SK-N-SH treated with all-trans-retinoic acid at 6 μM for 48 hours (cell line): Measurements from ENCODE around the gene SRP54.

ENCODE experiments used
- ATAC-seq: fragments of 200-7000 bp; cut with Tn5 transposase; 3 replicates; pipeline ENCODE4 v1.9.1; 2020; ENCODE audit warnings: mild to moderate bottlenecking, moderate library complexity
- ARNTL ChIP-seq: fragments of 450-650 bp; formaldehyde crosslinking; IDR thresholded peaks from 2 replicates; pipeline ENCODE4 v1.5.0; 2020; ENCODE audit warnings: low read depth, mild to moderate bottlenecking, moderate library complexity, borderline replicate concordance
- BACH2 ChIP-seq: fragments of 250-450 bp; sonication (Bioruptor Pico); IDR thresholded peaks from 2 replicates; pipeline ENCODE4 v1.9.0; 2021; ENCODE audit warnings: mild to moderate bottlenecking, borderline replicate concordance
- CREB5 ChIP-seq: fragments of 250-450 bp; sonication (Bioruptor Pico); IDR thresholded peaks from 2 replicates; pipeline ENCODE4 v1.5.1; 2020; ENCODE audit warnings: low read depth, mild to moderate bottlenecking, moderate library complexity
- CSDC2 ChIP-seq: fragments of 250-450 bp; sonication (Bioruptor Pico); IDR thresholded peaks from 2 replicates; pipeline ENCODE4 v1.5.0; 2020; ENCODE audit warnings: mild to moderate bottlenecking, moderate library complexity
- CSRNP3 ChIP-seq: fragments of 250-450 bp; sonication (Bioruptor Pico); IDR thresholded peaks from 2 replicates; pipeline ENCODE4 v1.5.1; 2021; ENCODE audit warnings: mild to moderate bottlenecking, moderate library complexity
- GLIS3 ChIP-seq: fragments of 250-450 bp; sonication (Bioruptor Pico); IDR thresholded peaks from 2 replicates; pipeline ENCODE4 v1.5.0; 2020; ENCODE audit warnings: mild to moderate bottlenecking, moderate library complexity
- ISL1 ChIP-seq: fragments of 250-450 bp; sonication (Bioruptor Pico); IDR thresholded peaks from 2 replicates; pipeline ENCODE4 v2.1.2; 2022; ENCODE audit warnings: mild to moderate bottlenecking, moderate library complexity
- OSR1 ChIP-seq: fragments of 250-450 bp; sonication (Bioruptor Pico); IDR thresholded peaks from 2 replicates; pipeline ENCODE4 v1.8.0; 2022; ENCODE audit warnings: moderate library complexity, mild to moderate bottlenecking, inconsistent platforms
- RARB ChIP-seq: fragments of 250-450 bp; sonication (Bioruptor Pico); IDR thresholded peaks from 2 replicates; pipeline ENCODE4 v1.8.0; 2021; ENCODE audit warnings: mild to moderate bottlenecking, moderate library complexity
- SNAI2 ChIP-seq: fragments of 250-450 bp; sonication (Bioruptor Pico); IDR thresholded peaks from 2 replicates; pipeline ENCODE4 v1.5.0; 2020; ENCODE audit warnings: mild to moderate bottlenecking, moderate library complexity
- TCF4 ChIP-seq: fragments of 250-450 bp; sonication (Bioruptor Pico); IDR thresholded peaks from 2 replicates; pipeline ENCODE4 v1.8.0; 2021; ENCODE audit warnings: mild to moderate bottlenecking, moderate library complexity, borderline replicate concordance
- ZC3H10 ChIP-seq: fragments of 250-450 bp; sonication (Bioruptor Pico); IDR thresholded peaks from 2 replicates; pipeline ENCODE4 v1.5.1; 2021; ENCODE audit warnings: mild to moderate bottlenecking, moderate library complexity
- ZFP3 ChIP-seq: fragments of 250-450 bp; sonication (Bioruptor Pico); IDR thresholded peaks from 2 replicates; pipeline ENCODE4 v1.5.0; 2020; ENCODE audit warnings: mild to moderate bottlenecking, moderate library complexity
- ZNF565 ChIP-seq: fragments of 450-650 bp; formaldehyde crosslinking; conservative IDR thresholded peaks from 2 replicates; pipeline ENCODE4 v1.5.0; 2020; ENCODE audit warnings: low read depth, mild to moderate bottlenecking, moderate library complexity
- ZNF70 ChIP-seq: fragments of 450-650 bp; formaldehyde crosslinking; IDR thresholded peaks from 2 replicates; pipeline ENCODE4 v1.5.0; 2020; ENCODE audit warnings: mild to moderate bottlenecking, moderate library complexity
- ZNF8 ChIP-seq: fragments of 450-650 bp; formaldehyde crosslinking; IDR thresholded peaks from 2 replicates; pipeline ENCODE4 v1.5.0; 2020; ENCODE audit warnings: mild to moderate bottlenecking, moderate library complexity
- TF ChIP-seq, protein P1 (sequence below): fragments of 250-450 bp; sonication (Bioruptor Pico); IDR thresholded peaks from 2 replicates; pipeline ENCODE4 v1.5.0; 2020; ENCODE audit warnings: mild to moderate bottlenecking, moderate library complexity
- TF ChIP-seq, protein P2 (sequence below): fragments of 250-450 bp; sonication (Bioruptor Pico); IDR thresholded peaks from 2 replicates; pipeline ENCODE4 v1.8.0; 2020; ENCODE audit warnings: mild to moderate bottlenecking, moderate library complexity, borderline replicate concordance
- TF ChIP-seq, protein P3 (sequence below): fragments of 250-450 bp; sonication (Bioruptor Pico); IDR thresholded peaks from 2 replicates; pipeline ENCODE4 v1.8.0; 2021; ENCODE audit warnings: low read depth, mild to moderate bottlenecking, moderate library complexity, borderline replicate concordance

The SRP54 gene

GRCh38 chr14:34937442-34937841, 45.4 kb upstream of the SRP54 start:
- ATAC-seq: no peak
- TF ChIP-seq CREB5 (CRISPR knock-in tag) (no peak), CSRNP3 (CRISPR knock-in tag) (no peak), CSDC2 (no peak), BACH2 (CRISPR knock-in tag) (no peak), ZNF565 (CRISPR knock-in tag) (no peak), OSR1 (no peak), ARNTL (no peak)
- TF ChIP-seq, protein P1, sequence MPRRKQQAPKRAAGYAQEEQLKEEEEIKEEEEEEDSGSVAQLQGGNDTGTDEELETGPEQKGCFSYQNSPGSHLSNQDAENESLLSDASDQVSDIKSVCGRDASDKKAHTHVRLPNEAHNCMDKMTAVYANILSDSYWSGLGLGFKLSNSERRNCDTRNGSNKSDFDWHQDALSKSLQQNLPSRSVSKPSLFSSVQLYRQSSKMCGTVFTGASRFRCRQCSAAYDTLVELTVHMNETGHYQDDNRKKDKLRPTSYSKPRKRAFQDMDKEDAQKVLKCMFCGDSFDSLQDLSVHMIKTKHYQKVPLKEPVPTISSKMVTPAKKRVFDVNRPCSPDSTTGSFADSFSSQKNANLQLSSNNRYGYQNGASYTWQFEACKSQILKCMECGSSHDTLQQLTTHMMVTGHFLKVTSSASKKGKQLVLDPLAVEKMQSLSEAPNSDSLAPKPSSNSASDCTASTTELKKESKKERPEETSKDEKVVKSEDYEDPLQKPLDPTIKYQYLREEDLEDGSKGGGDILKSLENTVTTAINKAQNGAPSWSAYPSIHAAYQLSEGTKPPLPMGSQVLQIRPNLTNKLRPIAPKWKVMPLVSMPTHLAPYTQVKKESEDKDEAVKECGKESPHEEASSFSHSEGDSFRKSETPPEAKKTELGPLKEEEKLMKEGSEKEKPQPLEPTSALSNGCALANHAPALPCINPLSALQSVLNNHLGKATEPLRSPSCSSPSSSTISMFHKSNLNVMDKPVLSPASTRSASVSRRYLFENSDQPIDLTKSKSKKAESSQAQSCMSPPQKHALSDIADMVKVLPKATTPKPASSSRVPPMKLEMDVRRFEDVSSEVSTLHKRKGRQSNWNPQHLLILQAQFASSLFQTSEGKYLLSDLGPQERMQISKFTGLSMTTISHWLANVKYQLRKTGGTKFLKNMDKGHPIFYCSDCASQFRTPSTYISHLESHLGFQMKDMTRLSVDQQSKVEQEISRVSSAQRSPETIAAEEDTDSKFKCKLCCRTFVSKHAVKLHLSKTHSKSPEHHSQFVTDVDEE (CRISPR knock-in tag): no peak

DNA sequence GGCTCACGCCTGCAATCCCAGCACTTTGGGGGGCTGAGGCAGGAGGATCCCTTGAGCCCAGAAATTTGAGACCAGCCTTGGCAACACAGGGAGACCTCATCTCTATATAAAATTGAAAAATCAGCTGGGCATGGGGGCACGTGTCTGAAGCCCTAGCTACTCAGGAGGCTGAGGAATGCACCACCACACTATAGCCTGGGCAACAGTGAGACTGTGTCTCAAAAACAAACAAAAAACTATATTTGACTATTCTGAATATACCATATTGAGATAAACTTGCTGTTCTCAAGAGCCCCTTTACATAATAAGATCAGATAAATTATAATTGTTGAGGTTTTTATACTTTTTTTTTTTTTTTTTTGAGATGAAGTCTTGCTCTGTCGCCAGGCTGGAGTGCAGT, 44.9 kb upstream of the SRP54 start:
- ATAC-seq: no peak

More for the DNA sequence above, 44.9 kb upstream of the SRP54 start:
- TF ChIP-seq ZNF70 (CRISPR knock-in tag): no peak
- no peak for TF ChIP-seq SNAI2 (CRISPR knock-in tag)
- no peak for TF ChIP-seq ZFP3 (CRISPR knock-in tag)
- TF ChIP-seq ZNF8 (CRISPR knock-in tag): no peak
- no peak for TF ChIP-seq ISL1 (CRISPR knock-in tag)
- TF ChIP-seq OSR1: no peak
- TF ChIP-seq BACH2 (CRISPR knock-in tag): no peak
- TF ChIP-seq CSDC2: no peak
- TF ChIP-seq, protein P2, sequence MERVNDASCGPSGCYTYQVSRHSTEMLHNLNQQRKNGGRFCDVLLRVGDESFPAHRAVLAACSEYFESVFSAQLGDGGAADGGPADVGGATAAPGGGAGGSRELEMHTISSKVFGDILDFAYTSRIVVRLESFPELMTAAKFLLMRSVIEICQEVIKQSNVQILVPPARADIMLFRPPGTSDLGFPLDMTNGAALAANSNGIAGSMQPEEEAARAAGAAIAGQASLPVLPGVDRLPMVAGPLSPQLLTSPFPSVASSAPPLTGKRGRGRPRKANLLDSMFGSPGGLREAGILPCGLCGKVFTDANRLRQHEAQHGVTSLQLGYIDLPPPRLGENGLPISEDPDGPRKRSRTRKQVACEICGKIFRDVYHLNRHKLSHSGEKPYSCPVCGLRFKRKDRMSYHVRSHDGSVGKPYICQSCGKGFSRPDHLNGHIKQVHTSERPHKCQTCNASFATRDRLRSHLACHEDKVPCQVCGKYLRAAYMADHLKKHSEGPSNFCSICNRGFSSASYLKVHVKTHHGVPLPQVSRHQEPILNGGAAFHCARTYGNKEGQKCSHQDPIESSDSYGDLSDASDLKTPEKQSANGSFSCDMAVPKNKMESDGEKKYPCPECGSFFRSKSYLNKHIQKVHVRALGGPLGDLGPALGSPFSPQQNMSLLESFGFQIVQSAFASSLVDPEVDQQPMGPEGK (CRISPR knock-in tag): no peak
- TF ChIP-seq ZNF565 (CRISPR knock-in tag): no peak
- TF ChIP-seq TCF4 (CRISPR knock-in tag): no peak
- TF ChIP-seq, protein P1 (CRISPR knock-in tag): no peak
- no peak for TF ChIP-seq GLIS3 (CRISPR knock-in tag)
- TF ChIP-seq RARB (CRISPR knock-in tag): no peak
- no peak for TF ChIP-seq CSRNP3 (CRISPR knock-in tag)
- no peak for TF ChIP-seq ZC3H10 (CRISPR knock-in tag)
- TF ChIP-seq, protein P3, sequence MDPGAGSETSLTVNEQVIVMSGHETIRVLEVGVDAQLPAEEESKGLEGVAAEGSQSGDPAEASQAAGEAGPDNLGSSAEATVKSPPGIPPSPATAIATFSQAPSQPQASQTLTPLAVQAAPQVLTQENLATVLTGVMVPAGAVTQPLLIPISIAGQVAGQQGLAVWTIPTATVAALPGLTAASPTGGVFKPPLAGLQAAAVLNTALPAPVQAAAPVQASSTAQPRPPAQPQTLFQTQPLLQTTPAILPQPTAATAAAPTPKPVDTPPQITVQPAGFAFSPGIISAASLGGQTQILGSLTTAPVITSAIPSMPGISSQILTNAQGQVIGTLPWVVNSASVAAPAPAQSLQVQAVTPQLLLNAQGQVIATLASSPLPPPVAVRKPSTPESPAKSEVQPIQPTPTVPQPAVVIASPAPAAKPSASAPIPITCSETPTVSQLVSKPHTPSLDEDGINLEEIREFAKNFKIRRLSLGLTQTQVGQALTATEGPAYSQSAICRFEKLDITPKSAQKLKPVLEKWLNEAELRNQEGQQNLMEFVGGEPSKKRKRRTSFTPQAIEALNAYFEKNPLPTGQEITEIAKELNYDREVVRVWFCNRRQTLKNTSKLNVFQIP: no peak
- TF ChIP-seq CREB5 (CRISPR knock-in tag): no peak
- no peak for TF ChIP-seq ARNTL
